Stimulated activated CD8-positive, alpha-beta memory T cell treated with anti-CD3 and anti-CD28 coated beads, Interleukin-15, amount 100 ng/mL, for 1 hour (primary cell): ENCODE results near the gene CPT1A.
A peak's percentile ranks its signal among the peaks of the same experiment; 100 is the strongest.

Experiments used
- DNase-seq: peaks from one replicate; pipeline ENCODE4 v3.0.0-alpha.2; 2020; ENCODE audit warnings: low read depth

Gene CPT1A

GRCh38 chr11:68798221-68798813 is 43.4 kb downstream of the CPT1A start:
- DNase-seq: peak; percentile 18

GRCh38 chr11:68796801-68797200 is 44.9 kb downstream of the CPT1A start:
- no peak for DNase-seq

- no peak for DNase-seq
These were observed 49.2 kb downstream of the CPT1A start for GRCh38 chr11:68792400-68792966.

GRCh38 chr11:68784653-68785052 is 57.1 kb downstream of the CPT1A start:
- no peak for DNase-seq

- DNase-seq: no peak
These were observed 58.4 kb downstream of the CPT1A start for GRCh38 chr11:68783216-68783821.

GRCh38 chr11:68782711-68783110 is 59.0 kb downstream of the CPT1A start:
- DNase-seq: no peak

GRCh38 chr11:68780829-68781228 is 60.9 kb downstream of the CPT1A start:
- DNase-seq: no peak

- no peak for DNase-seq
These were observed 63.5 kb downstream of the CPT1A start for GRCh38 chr11:68778205-68778604.

- DNase-seq: no peak
These were observed 65.1 kb downstream of the CPT1A start for GRCh38 chr11:68776442-68777235.

- no peak for DNase-seq
These were observed 65.7 kb downstream of the CPT1A start for GRCh38 chr11:68775951-68776388.

GRCh38 chr11:68774194-68774585 is 67.5 kb downstream of the CPT1A start:
- DNase-seq: no peak

GRCh38 chr11:68773521-68774193 is 68.1 kb downstream of the CPT1A start:
- DNase-seq: no peak

GRCh38 chr11:68772936-68773335 is 68.8 kb downstream of the CPT1A start:
- DNase-seq: no peak

- DNase-seq: no peak
These were observed 70.9 kb downstream of the CPT1A start for GRCh38 chr11:68770781-68771180.

GRCh38 chr11:68767672-68768071 is 74.0 kb downstream of the CPT1A start:
- no peak for DNase-seq

GRCh38 chr11:68766786-68767185 is 74.9 kb downstream of the CPT1A start:
- DNase-seq: no peak

- DNase-seq: no peak
These were observed 77.0 kb downstream of the CPT1A start for GRCh38 chr11:68764746-68765145.

GRCh38 chr11:68763926-68764657 is 77.6 kb downstream of the CPT1A start:
- DNase-seq: no peak

- no peak for DNase-seq
These were observed 78.5 kb downstream of the CPT1A start for GRCh38 chr11:68763181-68763721.

- no peak for DNase-seq
These were observed 79.2 kb downstream of the CPT1A start for GRCh38 chr11:68762481-68762880.

- DNase-seq: no peak
These were observed 79.9 kb downstream of the CPT1A start for GRCh38 chr11:68761801-68762200.
